ENCODE data around the gene IL22. TPM values are rescaled to one million over a fixed set of nuclear protein-coding genes. Genes with fewer than 3 reads are reported as not detected.

IL22 gene
- total and polyA plus RNA-seq, 7 donors = 1.2 TPM; not detected in 6

- TF ChIP-seq CTCF (IDR thresholded peaks at IDR 0.05) (no peak), POLR2A (IDR thresholded peaks at IDR 0.05) (no peak), EP300 (IDR thresholded peaks at IDR 0.05) (no peak), POLR2AphosphoS5 (IDR thresholded peaks at IDR 0.05) (no peak)
- intact Hi-C loops (cut with DNase I) = no loop called here
- 91 to 92% methylated on average over 3 of the region's 3 CpGs for whole genome bisulfite sequencing, 2 donors
- Histone ChIP-seq H3K9me3 (no peaks in the 10 kb centered on the region), H3K4me3 (no peak overlapping the region), H3K36me3 (no peaks in the 10 kb centered on the region), H3K27ac (no peak overlapping the region), H3K4me1 (no peaks in the 10 kb centered on the region), H3K27me3 (no peaks in the 10 kb centered on the region)
- no peak for DNase-seq
These were observed 17.0 kb upstream of the IL22 start for GRCh38 chr12:68270358-68270757.

GRCh38 chr12:68269779-68270178 is 16.4 kb upstream of the IL22 start:
- H3K27me3 ChIP-seq = no peaks in the 10 kb centered on the region
- no peak for TF ChIP-seq POLR2A (IDR thresholded peaks at IDR 0.05)
- no peak for TF ChIP-seq EP300 (IDR thresholded peaks at IDR 0.05)
- no peak for TF ChIP-seq CTCF (IDR thresholded peaks at IDR 0.05)
- TF ChIP-seq POLR2AphosphoS5 (IDR thresholded peaks at IDR 0.05) = no peak
- no peak for DNase-seq
- H3K27ac ChIP-seq = no peak overlapping the region
- H3K4me1 ChIP-seq = no peaks in the 10 kb centered on the region
- intact Hi-C loops (cut with DNase I) = no loop called here
- WGBS, 2 donors = 91 to 93% methylated on average over 2 of the region's 2 CpGs
- H3K36me3 ChIP-seq = no peaks in the 10 kb centered on the region
- no peak overlapping the region for H3K4me3 ChIP-seq
- no peaks in the 10 kb centered on the region for H3K9me3 ChIP-seq

- Histone ChIP-seq H3K9me3 (no peaks in the 10 kb centered on the region), H3K36me3 (no peaks in the 10 kb centered on the region), H3K27ac (no peak overlapping the region), H3K4me1 (no peaks in the 10 kb centered on the region), H3K4me3 (no peak overlapping the region), H3K27me3 (no peaks in the 10 kb centered on the region)
- TF ChIP-seq CTCF (IDR thresholded peaks at IDR 0.05) (no peak), POLR2A (IDR thresholded peaks at IDR 0.05) (no peak), POLR2AphosphoS5 (IDR thresholded peaks at IDR 0.05) (no peak), EP300 (IDR thresholded peaks at IDR 0.05) (no peak)
- DNase-seq = no peak
- intact Hi-C loops (cut with DNase I) = no loop called here
These were observed 15.6 kb upstream of the IL22 start for GRCh38 chr12:68268967-68269366.

GRCh38 chr12:68267892-68268396 is 14.5 kb upstream of the IL22 start:
- no peak overlapping the region for H3K27ac ChIP-seq
- intact Hi-C loops (cut with DNase I) = no loop called here
- 74 to 82% methylated on average over 6 of the region's 6 CpGs for WGBS, 2 donors
- no peaks in the 10 kb centered on the region for H3K9me3 ChIP-seq
- TF ChIP-seq CTCF (IDR thresholded peaks at IDR 0.05) (no peak), POLR2A (IDR thresholded peaks at IDR 0.05) (no peak), POLR2AphosphoS5 (IDR thresholded peaks at IDR 0.05) (no peak), EP300 (IDR thresholded peaks at IDR 0.05) (no peak)
- H3K4me3 ChIP-seq = no peak overlapping the region
- H3K36me3 ChIP-seq = no peaks in the 10 kb centered on the region
- no peaks in the 10 kb centered on the region for H3K27me3 ChIP-seq
- no peak for DNase-seq
- H3K4me1 ChIP-seq = no peaks in the 10 kb centered on the region

GRCh38 chr12:68264857-68265256 is 11.5 kb upstream of the IL22 start:
- Histone ChIP-seq H3K4me3 (no peak overlapping the region), H3K27ac (no peak overlapping the region), H3K36me3 (no peaks in the 10 kb centered on the region), H3K4me1 (no peaks in the 10 kb centered on the region), H3K27me3 (no peaks in the 10 kb centered on the region), H3K9me3 (no peaks in the 10 kb centered on the region)
- no peak for DNase-seq
- intact Hi-C loops (cut with DNase I) = no loop called here
- no peak for TF ChIP-seq POLR2A (IDR thresholded peaks at IDR 0.05)
- no peak for TF ChIP-seq EP300 (IDR thresholded peaks at IDR 0.05)
- TF ChIP-seq CTCF (IDR thresholded peaks at IDR 0.05) = no peak
- no peak for TF ChIP-seq POLR2AphosphoS5 (IDR thresholded peaks at IDR 0.05)
- WGBS, 2 donors = 90% methylated on average over 2 of the region's 2 CpGs
